ENCODE measurements around the gene C1QTNF2. TPM values are rescaled to one million over a fixed set of nuclear protein-coding genes. Genes with fewer than 3 reads are reported as not detected.

The C1QTNF2 gene
- total RNA-seq, 1 donor from 2014 or later, result 0.31 TPM

GRCh38 chr5:160352308-160352707, 18.1 kb downstream of the C1QTNF2 start:
- no peaks in the 10 kb centered on the region for H3K9me3 Mint-ChIP-seq
- DNase-seq (ENCODE audit: extremely low spot score, unreplicated experiment), result no peak

GRCh38 chr5:160349935-160350303, 20.5 kb downstream of the C1QTNF2 start:
- Mint-ChIP-seq H3K9me3 (no peaks in the 10 kb centered on the region), H3K27ac (no peak overlapping the region), H3K36me3 (no peaks in the 10 kb centered on the region), H3K27me3 (no peaks in the 10 kb centered on the region), H3K4me3 (no peak overlapping the region), H3K4me1 (ENCODE audit: unreplicated experiment) (no peaks in the 10 kb centered on the region)
- no peak for DNase-seq (ENCODE audit: extremely low spot score, unreplicated experiment)
- TF ChIP-seq, protein P1, sequence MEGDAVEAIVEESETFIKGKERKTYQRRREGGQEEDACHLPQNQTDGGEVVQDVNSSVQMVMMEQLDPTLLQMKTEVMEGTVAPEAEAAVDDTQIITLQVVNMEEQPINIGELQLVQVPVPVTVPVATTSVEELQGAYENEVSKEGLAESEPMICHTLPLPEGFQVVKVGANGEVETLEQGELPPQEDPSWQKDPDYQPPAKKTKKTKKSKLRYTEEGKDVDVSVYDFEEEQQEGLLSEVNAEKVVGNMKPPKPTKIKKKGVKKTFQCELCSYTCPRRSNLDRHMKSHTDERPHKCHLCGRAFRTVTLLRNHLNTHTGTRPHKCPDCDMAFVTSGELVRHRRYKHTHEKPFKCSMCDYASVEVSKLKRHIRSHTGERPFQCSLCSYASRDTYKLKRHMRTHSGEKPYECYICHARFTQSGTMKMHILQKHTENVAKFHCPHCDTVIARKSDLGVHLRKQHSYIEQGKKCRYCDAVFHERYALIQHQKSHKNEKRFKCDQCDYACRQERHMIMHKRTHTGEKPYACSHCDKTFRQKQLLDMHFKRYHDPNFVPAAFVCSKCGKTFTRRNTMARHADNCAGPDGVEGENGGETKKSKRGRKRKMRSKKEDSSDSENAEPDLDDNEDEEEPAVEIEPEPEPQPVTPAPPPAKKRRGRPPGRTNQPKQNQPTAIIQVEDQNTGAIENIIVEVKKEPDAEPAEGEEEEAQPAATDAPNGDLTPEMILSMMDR (conservative IDR thresholded peaks at IDR 0.05), result no peak

More at GRCh38 chr5:160352308-160352707, 18.1 kb downstream of the C1QTNF2 start:
- no peaks in the 10 kb centered on the region for H3K27me3 Mint-ChIP-seq
- H3K4me1 Mint-ChIP-seq (ENCODE audit: unreplicated experiment), result peaks cover 4% of the 10 kb centered on the region
- TF ChIP-seq, protein P1 (conservative IDR thresholded peaks at IDR 0.05), result no peak
- no peak overlapping the region for H3K27ac Mint-ChIP-seq
- H3K36me3 Mint-ChIP-seq, result no peaks in the 10 kb centered on the region
- no peak overlapping the region for H3K4me3 Mint-ChIP-seq

DNA sequence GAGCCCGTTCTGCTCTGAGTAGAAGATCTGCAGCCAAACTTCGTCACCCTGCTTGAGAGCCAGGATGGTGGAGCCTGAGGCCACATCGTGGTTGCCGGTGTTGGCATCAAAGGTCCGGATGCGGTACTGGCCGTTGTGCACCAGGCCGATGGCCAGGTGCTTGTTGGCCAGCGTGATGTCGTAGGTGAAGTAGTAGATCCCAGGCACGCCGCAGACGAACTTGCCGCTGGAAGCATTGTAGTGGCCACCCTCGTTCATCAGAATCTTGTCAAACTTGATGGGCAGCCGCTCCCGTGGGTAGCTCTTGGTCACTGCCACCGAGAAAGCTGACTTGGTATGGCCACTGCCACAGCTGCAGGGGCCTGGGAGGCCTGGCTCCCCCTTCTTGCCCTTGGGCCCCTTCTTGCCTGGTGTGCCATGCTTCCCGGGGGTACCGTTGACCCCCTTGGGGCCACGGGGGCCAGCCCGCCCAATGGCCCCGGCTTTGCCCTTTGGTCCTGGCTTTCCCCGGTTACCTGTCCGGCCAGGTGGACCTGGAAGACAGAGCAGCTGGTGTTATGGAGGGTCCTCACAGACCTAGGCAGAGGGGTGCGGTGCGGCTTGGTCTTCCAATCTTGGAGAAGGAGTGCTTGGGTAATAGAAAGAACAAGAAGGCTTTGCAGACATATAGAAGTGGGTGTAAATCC, 21.0 kb downstream of the C1QTNF2 start:
- Mint-ChIP-seq H3K36me3 (no peaks in the 10 kb centered on the region), H3K27ac (no peak overlapping the region), H3K27me3 (no peaks in the 10 kb centered on the region), H3K9me3 (no peaks in the 10 kb centered on the region), H3K4me1 (ENCODE audit: unreplicated experiment) (no peaks in the 10 kb centered on the region), H3K4me3 (no peak overlapping the region)
- DNase-seq (ENCODE audit: extremely low spot score, unreplicated experiment), result no peak
- TF ChIP-seq, protein P1 (conservative IDR thresholded peaks at IDR 0.05), result no peak

DNA sequence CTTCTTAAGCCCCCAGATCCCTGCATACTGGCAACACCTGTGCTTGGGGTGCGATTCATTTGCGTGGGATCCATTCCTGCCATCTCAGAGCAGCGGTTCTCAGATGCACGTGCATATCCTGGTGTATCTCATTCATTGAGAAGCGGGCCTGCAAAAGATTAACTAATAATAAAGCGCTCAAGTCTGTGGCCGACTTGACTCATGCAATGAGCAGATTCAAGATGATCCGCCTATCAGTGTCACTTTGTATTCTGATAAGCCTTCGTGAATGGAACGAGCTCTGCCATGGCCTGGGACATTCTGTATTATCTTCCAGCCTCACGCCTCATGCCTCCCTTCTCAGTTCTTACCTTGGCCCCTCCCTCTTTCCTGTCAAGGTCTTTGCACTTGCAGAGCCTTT, 22.3 kb downstream of the C1QTNF2 start:
- TF ChIP-seq, protein P1 (conservative IDR thresholded peaks at IDR 0.05), result no peak
- Mint-ChIP-seq H3K9me3 (no peaks in the 10 kb centered on the region), H3K4me3 (no peak overlapping the region), H3K36me3 (no peaks in the 10 kb centered on the region), H3K4me1 (ENCODE audit: unreplicated experiment) (no peaks in the 10 kb centered on the region), H3K27me3 (no peaks in the 10 kb centered on the region), H3K27ac (no peak overlapping the region)
- DNase-seq (ENCODE audit: extremely low spot score, unreplicated experiment), result no peak

GRCh38 chr5:160347448-160347847, 23.0 kb downstream of the C1QTNF2 start:
- DNase-seq (ENCODE audit: extremely low spot score, unreplicated experiment), result no peak
- TF ChIP-seq, protein P1 (conservative IDR thresholded peaks at IDR 0.05), result no peak
- no peaks in the 10 kb centered on the region for H3K36me3 Mint-ChIP-seq
- no peak overlapping the region for H3K4me3 Mint-ChIP-seq
- H3K27me3 Mint-ChIP-seq, result no peaks in the 10 kb centered on the region
- no peaks in the 10 kb centered on the region for H3K9me3 Mint-ChIP-seq
- no peaks in the 10 kb centered on the region for H3K4me1 Mint-ChIP-seq (ENCODE audit: unreplicated experiment)
- no peak overlapping the region for H3K27ac Mint-ChIP-seq
